ENCODE data around the gene DFFA.
A peak's percentile ranks its signal among the peaks of the same experiment; 100 is the strongest.

DNA sequence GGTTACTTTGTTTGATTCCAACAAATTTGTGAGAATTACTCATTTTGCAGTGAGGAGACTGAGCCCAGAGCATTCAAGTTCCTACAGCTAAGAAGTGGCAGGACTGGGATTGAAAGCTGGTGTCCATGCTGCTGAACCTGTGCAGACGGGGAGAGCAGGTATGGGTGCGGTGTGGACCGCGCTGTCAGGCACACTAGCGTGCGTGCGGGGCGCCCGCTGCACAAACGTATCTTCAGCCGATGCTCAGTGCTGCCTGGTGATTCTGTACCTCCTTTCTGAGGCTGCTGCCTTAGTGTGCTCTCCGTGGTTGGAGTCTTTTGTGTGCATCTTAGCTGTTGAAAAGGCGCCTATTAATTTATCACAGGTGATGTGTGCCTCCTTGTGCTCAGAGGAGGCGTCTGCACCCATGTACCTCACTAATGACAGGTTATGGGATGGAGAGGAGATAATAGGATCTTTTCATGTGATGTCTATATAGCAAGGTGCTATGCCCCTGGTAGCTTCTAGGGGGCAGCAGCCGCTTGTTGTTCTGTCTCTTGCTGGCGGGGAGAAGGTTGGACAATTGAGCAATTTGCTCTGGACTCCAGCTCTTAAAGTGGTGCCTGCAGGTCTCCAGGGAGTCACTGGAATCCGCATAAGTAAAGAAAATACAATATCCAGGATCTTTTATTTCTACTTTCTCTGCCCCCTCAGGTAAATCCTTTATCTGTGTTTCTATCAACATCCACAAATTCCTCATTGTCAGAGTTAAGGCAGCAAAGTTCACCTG is 35.0 kb upstream of the DFFA start:
- TF ChIP-seq CTCF (IDR thresholded peaks at IDR 0.05) (peak; percentile 93), ZFX (IDR thresholded peaks at IDR 0.05; ENCODE audit: borderline replicate concordance) (no peak)
